Activated T-helper 1 cell treated with anti-CD3 and anti-CD28 coated beads, Interleukin-2, amount 50 U/mL, for 16 hours (primary cell): Measurements from ENCODE around the gene ROPN1L.
"Not testable (repeated sequence)": the region's sequence is repeated elsewhere in the genome, so short reads cannot be mapped to it uniquely, and the experiment has no call there.

Experiments
- DNase-seq, 2 donors: peaks; one replicate each; pipeline ENCODE4 v3.0.0-alpha.2; 2020; ENCODE audit warnings: low read depth in 1 of 2, low spot score in 1 of 2

ROPN1L gene

DNA sequence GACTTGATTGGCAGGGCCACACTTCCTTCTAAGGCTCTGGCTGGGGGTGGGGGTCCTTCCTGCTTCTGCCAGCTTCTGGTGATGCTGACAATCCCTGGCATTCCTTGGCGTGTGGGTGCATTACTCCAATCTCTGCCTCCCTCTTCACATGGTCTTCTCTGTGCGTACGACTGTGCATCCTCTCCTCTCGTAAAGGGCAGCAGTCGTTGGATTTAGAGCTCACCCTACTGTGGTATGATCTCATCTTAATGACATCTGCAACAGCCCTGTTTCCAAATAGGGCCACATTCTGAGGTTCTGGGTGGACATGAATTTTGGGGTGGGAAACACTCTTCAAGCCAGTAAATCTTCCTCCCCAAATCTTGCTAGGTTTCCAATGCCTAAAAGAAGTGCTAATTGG lies 36.8 kb downstream of the ROPN1L start:
- no peak for DNase-seq

- no peak for DNase-seq
These were observed 37.6 kb downstream of the ROPN1L start for GRCh38 chr5:10479154-10479721.

- DNase-seq, result no peak
These were observed 38.7 kb downstream of the ROPN1L start for GRCh38 chr5:10480237-10480985.

GRCh38 chr5:10481241-10481935 lies 39.7 kb downstream of the ROPN1L start:
- no peak for DNase-seq

- DNase-seq, result no peak
These were observed 41.3 kb downstream of the ROPN1L start for GRCh38 chr5:10482791-10483530.

DNA sequence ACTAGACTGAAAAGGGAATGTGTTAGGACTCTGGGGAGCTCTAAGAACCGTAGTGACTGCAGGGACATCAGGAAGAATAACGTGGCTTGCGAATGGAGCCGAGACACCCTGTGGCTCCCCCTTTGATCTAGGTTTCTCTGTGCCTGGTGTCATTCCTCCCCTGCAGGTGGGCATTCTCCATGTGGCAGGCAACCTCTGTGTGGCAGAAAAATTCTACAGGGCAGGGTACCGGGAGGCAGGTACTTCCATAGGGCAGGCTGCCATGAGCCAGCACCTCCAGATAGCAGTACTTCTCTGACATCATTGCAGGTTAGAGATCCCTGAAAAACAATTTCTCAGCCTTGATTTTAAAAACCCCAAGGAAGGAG lies 43.1 kb downstream of the ROPN1L start:
- no peak for DNase-seq

- no peak for DNase-seq
These were observed 43.6 kb downstream of the ROPN1L start for GRCh38 chr5:10485142-10485795.

GRCh38 chr5:10485897-10486296 lies 44.2 kb downstream of the ROPN1L start:
- no peak for DNase-seq

DNA sequence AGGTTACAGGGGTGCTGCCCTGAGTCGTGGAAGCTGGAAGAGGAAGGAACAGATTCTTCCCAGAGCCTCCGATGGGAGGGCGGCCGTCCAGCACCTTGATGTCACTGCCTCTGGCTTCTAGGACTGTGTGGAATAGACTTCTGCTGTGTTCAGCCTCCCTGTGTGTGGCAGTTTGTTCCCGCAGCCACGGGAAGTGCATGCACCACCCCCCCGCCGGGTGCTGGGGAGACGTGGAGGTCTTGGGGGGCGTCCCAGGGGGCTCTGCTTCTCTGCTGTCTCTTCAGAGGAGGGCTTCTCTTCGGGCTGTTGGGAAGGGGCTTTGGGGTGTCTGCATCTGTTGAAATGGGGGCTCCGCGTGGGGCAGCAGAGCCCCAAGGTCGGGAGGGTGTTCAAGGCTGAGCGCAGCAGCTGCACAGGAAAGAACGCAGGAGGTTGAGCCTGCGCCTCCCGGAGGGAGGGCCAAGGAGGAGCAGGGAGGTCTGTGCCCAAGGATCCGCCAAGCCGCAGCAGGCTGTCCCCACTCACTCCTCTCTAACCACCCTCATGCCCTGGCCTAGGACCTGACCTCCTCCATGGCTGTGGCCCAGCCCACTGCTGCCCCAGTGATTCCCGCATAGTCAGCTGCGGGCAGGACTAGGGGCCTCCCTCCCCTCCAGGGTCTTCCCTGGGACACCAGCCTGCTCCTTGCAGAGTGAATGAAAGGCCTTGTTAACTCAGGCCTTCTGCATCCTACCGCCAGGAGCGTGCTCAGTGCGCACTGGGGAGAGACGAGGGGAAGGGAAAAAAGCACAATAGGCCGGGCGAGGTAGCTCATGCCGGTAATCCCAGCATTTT lies 45.0 kb downstream of the ROPN1L start:
- DNase-seq, result no peak

- no peak for DNase-seq
These were observed 46.5 kb downstream of the ROPN1L start for GRCh38 chr5:10488144-10488543.

DNA sequence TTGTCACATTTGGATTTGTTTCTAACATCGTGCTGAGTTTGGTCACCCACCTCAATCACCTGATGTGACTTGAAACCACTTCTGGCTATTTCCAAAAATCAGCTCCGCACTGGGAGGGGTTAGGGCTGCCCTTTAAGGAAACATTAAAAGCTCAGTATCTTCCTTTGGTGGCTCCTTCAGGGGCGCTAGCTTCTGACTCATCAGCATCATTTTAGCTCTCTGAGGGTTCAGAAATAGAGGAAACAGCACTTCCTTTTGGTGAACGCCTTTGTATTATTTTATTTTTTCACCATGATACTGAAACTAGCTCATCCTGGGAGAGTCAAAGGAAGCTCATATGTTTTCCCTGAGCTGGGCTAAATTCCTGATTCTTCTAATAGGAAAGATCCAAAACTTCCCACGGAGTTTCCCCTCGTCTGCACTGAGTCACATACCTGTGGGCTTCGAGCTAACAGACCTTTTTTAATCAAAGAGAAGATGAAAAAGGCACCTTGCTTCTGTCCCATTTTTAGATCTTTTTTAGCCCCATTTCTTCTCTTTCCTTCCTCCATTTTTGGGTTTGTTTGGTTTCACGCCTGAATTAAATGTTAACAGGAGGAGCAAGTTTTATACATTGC lies 48.2 kb downstream of the ROPN1L start:
- DNase-seq, result no peak

- DNase-seq, result no peak
These were observed 49.4 kb downstream of the ROPN1L start for GRCh38 chr5:10490927-10491672.

GRCh38 chr5:10491673-10492026 lies 50.0 kb downstream of the ROPN1L start:
- no peak for DNase-seq

- no peak for DNase-seq
These were observed 52.2 kb downstream of the ROPN1L start for GRCh38 chr5:10493884-10494283.

- not testable (repeated sequence) for DNase-seq
These were observed 52.8 kb downstream of the ROPN1L start for GRCh38 chr5:10494497-10494896.

- no peak for DNase-seq
These were observed 55.9 kb downstream of the ROPN1L start for GRCh38 chr5:10497554-10497953.

DNA sequence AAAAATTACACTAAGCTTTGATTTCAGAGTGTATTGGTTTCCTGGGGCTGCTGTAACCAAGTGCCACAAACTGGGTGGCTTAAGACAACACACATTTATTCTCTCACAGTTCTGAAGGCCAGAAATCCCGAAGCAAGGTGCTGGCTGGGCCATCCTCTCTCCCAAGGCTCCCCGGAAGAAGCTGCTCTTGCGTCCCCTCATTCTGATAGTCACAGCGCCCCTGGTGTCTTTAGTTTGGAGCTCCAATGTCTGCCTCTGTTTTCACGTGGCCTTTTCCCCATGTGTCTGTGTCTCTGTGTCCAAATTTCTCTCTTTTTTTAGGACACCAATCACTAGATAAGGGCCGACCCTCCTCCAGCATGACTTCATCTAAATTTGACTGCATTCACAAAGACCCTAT lies 56.7 kb downstream of the ROPN1L start:
- no peak for DNase-seq

DNA sequence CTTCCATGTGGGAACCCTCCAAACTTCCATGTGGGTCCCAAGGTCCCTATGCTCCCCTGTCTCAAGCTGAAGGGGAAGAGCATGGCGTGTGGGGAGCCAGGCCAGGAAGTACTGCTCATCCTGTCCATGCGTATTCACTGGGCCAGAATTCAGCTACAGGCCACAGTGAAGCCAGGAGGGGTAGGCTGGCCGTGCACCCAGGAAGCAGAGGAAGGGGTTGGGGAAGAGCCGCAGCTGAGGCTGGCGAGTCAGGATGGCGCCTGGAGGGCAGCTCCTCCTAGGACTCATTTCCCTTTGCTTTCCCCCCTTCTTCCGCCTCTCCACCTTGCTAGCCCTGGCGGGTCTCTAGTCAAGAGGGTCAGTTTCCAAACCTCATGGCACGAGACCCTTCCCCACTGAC lies 57.4 kb downstream of the ROPN1L start:
- DNase-seq, result no peak

DNA sequence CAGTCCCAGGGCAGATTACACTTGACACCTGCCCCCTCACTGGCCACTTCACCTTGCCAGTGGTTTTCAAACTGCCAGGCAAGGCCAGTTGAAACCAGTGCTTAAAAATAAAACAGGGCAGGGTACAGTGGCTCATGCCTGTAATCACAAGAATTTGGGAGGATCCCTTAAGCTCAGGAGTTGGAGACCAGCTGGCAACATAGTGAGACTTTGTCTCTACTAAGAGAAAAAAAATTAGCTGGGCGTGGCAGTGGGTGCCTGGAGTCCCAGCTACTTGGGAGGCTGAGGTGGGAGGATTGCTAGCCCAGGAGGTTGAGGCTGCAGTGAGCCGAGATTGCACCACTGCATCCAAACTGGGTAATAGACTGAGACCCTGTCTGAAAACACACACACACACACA lies 58.1 kb downstream of the ROPN1L start:
- no peak for DNase-seq
